Ovary (tissue), 9 donors: ENCODE measurements around the gene CISTR. TPM values are rescaled to one million over a fixed set of nuclear protein-coding genes. Genes with fewer than 3 reads are reported as not detected.

Source experiments
- DNase-seq, 5 donors: peaks; one replicate each; pipeline ENCODE4 v3.0.0-alpha.2; 2019 to 2020
- H3K27ac ChIP-seq, 2 donors: fragments of 200-600 bp; one replicate each; pipeline versions ENCODE4 v1.5.1 to v1.8.0; 2019 to 2022
- H3K27me3 ChIP-seq: fragments of 200-600 bp; one replicate; pipeline ENCODE4 v1.8.0; 2022
- H3K36me3 ChIP-seq: fragments of 200-600 bp; sonication (generic); one replicate; pipeline ENCODE4 v1.5.1; 2019
- H3K4me1 ChIP-seq: one replicate; pipeline ENCODE4 v1.8.1; 2013; ENCODE audit warnings: mild to moderate bottlenecking, moderate library complexity; ENCODE audit not compliant: insufficient read depth
- H3K4me3 ChIP-seq: fragments of 200-600 bp; sonication (generic); one replicate; pipeline ENCODE4 v1.5.1; 2017
- H3K9me3 ChIP-seq, 2 donors: fragments of 200-600 bp in 1 of 2; sonication (generic) in 1 of 2; one replicate each; pipeline versions ENCODE4 v1.5.1 to v1.8.1; 2013 to 2019; ENCODE audit warnings: mild to moderate bottlenecking in 1 of 2, moderate library complexity in 1 of 2
- CTCF ChIP-seq, 3 donors: fragments of 450-650 bp in 2 of 3; fragments of 200-600 bp in 1 of 3; IDR thresholded peaks; one replicate each; pipeline versions ENCODE4 v1.5.1 to v1.8.0; 2016 to 2022; ENCODE audit warnings: antibody characterized with exemption in 3 of 3, mild to moderate bottlenecking in 1 of 3
- EP300 ChIP-seq: sonication (generic); formaldehyde crosslinking; IDR thresholded peaks from one replicate; pipeline ENCODE4 v1.6.1; 2017; ENCODE audit warnings: antibody characterized with exemption
- POLR2A ChIP-seq: fragments of 450-650 bp; IDR thresholded peaks from one replicate; pipeline ENCODE4 v1.6.1; 2017; ENCODE audit warnings: antibody characterized with exemption, mild to moderate bottlenecking, moderate library complexity
- WGBS, 3 donors: extraction: QIAGEN DNeasy Blood & Tissue Kit in 1 of 3; methylation state at CpG; one replicate each; pipeline versions ENCODE4 v1.1.5 to v1.1.7; 2013 to 2017; 5-methylcytosine and 5-hydroxymethylcytosine counted together
- intact Hi-C, 4 donors: fragments of 100-400 bp; cut with DNase I; formaldehyde crosslinking; loops; one replicate each; pipeline versions ENCODE4 v1.11.0 to v1.15.1; 2022 to 2023
- polyA plus RNA-seq, 2 donors: library from polyadenylated mRNA; stranded (reverse); fragments of 200-250 nt in 1 of 2; fragments of 350-450 nt in 1 of 2; fragmentation: Illumina TruSeq in 1 of 2; extraction: RNeasy Lipid Tissue Mini Kit (QIAGEN cat#74804) in 1 of 2; gene quantifications; one replicate each; pipeline ENCODE4 v1.2.3, GENCODE V29; 2013 to 2014
- total RNA-seq, 7 donors: library from RNA; depleted of rRNA in 2 of 7; stranded (reverse); fragments of >200 nt in 2 of 7; fragmentation: NEBNext Ultra II Directional in 3 of 7; extraction: Animal tissue kit (Norgen Biotek cat#: 25700) in 3 of 7; gene quantifications; one replicate each; pipeline versions ENCODE4 v1.1.0 to v1.2.4, GENCODE V29; 2016 to 2023
- donor health status: DM: no; HTN: no; CAD: no; lungs with moderate emphysema.
- donor health status: DM: no; HTN: no; CAD: no.
- donor health status: Bipolar disorder and iron deficiency.
- donor health status: DM: yes; HTN: yes; CAD: no.
- donor health status: DM: no; HTN: no; CAD: no.
- donor health status: DM: yes; HTN: yes; CAD: no.

The CISTR gene
- total and polyA plus RNA-seq, 9 donors: not detected

GRCh38 chr12:53791735-53792326 is 40.1 kb upstream of the CISTR start:
- Histone ChIP-seq H3K27me3 (no peaks in the 10 kb centered on the region), H3K4me1 (no peaks in the 10 kb centered on the region), H3K4me3 (no peak overlapping the region), H3K9me3 (no peaks in the 10 kb centered on the region), H3K36me3 (no peaks in the 10 kb centered on the region), H3K27ac (no peak overlapping the region)
- intact Hi-C loops: no loop called here
- WGBS, 3 donors: 7 to 10% (median 9%) methylated on average over 1 of the region's 1 CpG
- no peak for TF ChIP-seq POLR2A
- no peak for TF ChIP-seq EP300
- TF ChIP-seq CTCF (IDR thresholded peaks at IDR 0.05): no peak
- DNase-seq: no peak

- no peaks in the 10 kb centered on the region for H3K27me3 ChIP-seq
- TF ChIP-seq EP300: no peak
- TF ChIP-seq CTCF (IDR thresholded peaks at IDR 0.05): no peak
- no peak for TF ChIP-seq POLR2A
- intact Hi-C loops: no loop called here
Measured at GRCh38 chr12:53789570-53789969, 37.8 kb upstream of the CISTR start.

GRCh38 chr12:53788892-53789291 is 37.1 kb upstream of the CISTR start:
- H3K27ac ChIP-seq: no peak overlapping the region
- no peaks in the 10 kb centered on the region for H3K9me3 ChIP-seq
- 87 to 97% (median 94%) methylated on average over 1 of the region's 1 CpG for WGBS, 3 donors
- no peaks in the 10 kb centered on the region for H3K4me1 ChIP-seq
- H3K27me3 ChIP-seq: no peaks in the 10 kb centered on the region
- TF ChIP-seq EP300 (no peak), CTCF (IDR thresholded peaks at IDR 0.05) (no peak), POLR2A (no peak)
- intact Hi-C loops: no loop called here
- no peak for DNase-seq
- H3K36me3 ChIP-seq: no peaks in the 10 kb centered on the region
- no peak overlapping the region for H3K4me3 ChIP-seq

More at GRCh38 chr12:53789570-53789969, 37.8 kb upstream of the CISTR start:
- H3K27ac ChIP-seq: no peak overlapping the region
- H3K4me3 ChIP-seq: no peak overlapping the region
- 51 to 82% (median 59%) methylated on average over 1 of the region's 1 CpG for WGBS, 3 donors
- no peaks in the 10 kb centered on the region for H3K36me3 ChIP-seq
- no peaks in the 10 kb centered on the region for H3K4me1 ChIP-seq
- DNase-seq: no peak
- no peaks in the 10 kb centered on the region for H3K9me3 ChIP-seq

- intact Hi-C loops: no loop called here
- no peak for TF ChIP-seq POLR2A
- no peak for TF ChIP-seq CTCF (IDR thresholded peaks at IDR 0.05)
- no peak for TF ChIP-seq EP300
- H3K9me3 ChIP-seq: no peaks in the 10 kb centered on the region
Measured at GRCh38 chr12:53786411-53786810, 34.6 kb upstream of the CISTR start.

More at GRCh38 chr12:53786411-53786810, 34.6 kb upstream of the CISTR start:
- no peaks in the 10 kb centered on the region for H3K4me1 ChIP-seq
- DNase-seq: no peak
- no peaks in the 10 kb centered on the region for H3K36me3 ChIP-seq
- H3K27ac ChIP-seq: no peak overlapping the region
- H3K4me3 ChIP-seq: no peak overlapping the region
- no peaks in the 10 kb centered on the region for H3K27me3 ChIP-seq
- WGBS, 3 donors: 75 to 92% (median 76%) methylated on average over 7 of the region's 7 CpGs
